Activated CD4-positive, CD25-positive, alpha-beta regulatory T cell (primary cell): ENCODE data around the gene SCNN1A.

Source experiments
- DNase-seq, 4 experiments: peaks; one replicate each; lab custom pipeline; 2025; lab: John Stamatoyannopoulos, UW

SCNN1A gene

GRCh38 chr12:6334359-6334758 lies 41.0 kb downstream of the SCNN1A start:
- no peak for DNase-seq

- DNase-seq: no peak
Measured at GRCh38 chr12:6333566-6333965, 41.8 kb downstream of the SCNN1A start.

DNA sequence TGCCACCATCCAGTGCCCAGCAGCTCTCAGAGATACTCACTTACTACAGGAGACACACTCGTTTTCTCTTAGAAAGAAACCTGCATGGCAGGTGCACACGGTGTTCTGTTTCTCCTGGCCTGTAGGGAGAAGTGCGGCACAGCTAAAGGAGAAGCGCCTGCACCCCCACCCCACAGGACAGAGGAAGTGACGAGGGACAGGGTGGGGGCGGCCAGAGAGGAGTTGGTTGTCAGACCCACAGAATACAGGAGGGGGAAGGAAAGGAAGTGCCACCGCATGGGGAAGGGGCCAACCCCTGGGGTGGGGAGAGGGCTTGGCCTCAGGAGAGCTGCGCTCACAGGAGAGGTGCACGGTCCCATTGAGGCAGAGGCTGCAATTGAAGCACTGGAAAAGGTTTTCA lies 42.3 kb downstream of the SCNN1A start:
- no peak for DNase-seq

GRCh38 chr12:6332459-6332858 lies 42.9 kb downstream of the SCNN1A start:
- no peak for DNase-seq

DNA sequence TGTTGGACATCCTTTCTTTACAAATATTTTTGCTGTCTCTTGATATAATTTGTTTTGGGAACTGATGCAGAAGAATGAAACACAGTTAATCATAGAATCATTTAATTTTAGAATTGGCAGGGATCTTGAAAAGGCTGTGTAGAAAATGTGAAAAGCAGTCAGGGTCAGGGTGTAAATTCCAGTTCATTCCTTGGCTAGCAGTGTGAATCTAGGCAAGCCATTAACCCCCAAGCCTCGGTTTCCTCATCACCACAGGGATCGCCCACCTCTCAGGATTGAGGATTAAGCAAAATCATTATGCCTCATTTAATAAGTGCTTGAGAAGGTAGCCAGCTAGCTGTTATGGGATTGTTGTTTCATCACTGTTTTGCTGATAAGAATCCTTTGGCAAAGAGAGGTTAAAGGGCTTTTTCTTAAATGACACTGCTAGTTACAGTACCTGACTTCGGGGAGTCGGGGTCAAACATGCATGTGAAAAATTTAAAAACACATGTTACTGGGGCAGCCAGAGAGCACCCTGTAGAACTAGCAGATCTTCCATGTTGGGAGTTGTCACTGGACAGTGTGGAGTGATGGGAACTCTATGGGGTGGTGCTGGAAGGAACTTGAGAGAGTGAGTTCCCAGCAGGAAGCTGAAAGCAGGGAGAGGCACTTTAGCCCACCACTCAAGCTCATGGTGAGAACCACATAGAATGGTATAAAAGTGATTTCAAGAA lies 44.2 kb downstream of the SCNN1A start:
- no peak for DNase-seq

DNA sequence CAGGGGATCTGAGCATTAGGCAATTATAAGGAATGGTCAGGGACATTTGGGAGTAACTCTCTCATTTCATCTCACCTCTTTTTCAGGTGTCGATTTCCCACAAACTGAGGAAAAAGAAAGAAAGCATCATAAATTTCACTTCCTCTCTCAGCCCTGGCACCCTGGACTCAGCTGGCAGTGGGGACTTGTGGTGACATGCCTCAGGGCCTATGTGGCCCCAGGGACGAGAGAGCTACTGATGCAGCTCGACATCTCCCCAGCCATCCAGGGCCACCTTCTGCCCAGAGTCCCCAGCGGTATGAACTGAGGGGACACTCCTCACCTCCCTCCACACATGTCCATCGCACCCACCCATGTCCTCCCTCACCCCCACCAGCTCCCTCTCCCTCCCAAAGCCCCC lies 45.2 kb downstream of the SCNN1A start:
- DNase-seq: no peak

- DNase-seq: no peak
Measured at GRCh38 chr12:6329703-6330064, 45.7 kb downstream of the SCNN1A start.

GRCh38 chr12:6328945-6329702 lies 46.2 kb downstream of the SCNN1A start:
- DNase-seq: no peak

GRCh38 chr12:6328045-6328779 lies 47.2 kb downstream of the SCNN1A start:
- no peak for DNase-seq

DNA sequence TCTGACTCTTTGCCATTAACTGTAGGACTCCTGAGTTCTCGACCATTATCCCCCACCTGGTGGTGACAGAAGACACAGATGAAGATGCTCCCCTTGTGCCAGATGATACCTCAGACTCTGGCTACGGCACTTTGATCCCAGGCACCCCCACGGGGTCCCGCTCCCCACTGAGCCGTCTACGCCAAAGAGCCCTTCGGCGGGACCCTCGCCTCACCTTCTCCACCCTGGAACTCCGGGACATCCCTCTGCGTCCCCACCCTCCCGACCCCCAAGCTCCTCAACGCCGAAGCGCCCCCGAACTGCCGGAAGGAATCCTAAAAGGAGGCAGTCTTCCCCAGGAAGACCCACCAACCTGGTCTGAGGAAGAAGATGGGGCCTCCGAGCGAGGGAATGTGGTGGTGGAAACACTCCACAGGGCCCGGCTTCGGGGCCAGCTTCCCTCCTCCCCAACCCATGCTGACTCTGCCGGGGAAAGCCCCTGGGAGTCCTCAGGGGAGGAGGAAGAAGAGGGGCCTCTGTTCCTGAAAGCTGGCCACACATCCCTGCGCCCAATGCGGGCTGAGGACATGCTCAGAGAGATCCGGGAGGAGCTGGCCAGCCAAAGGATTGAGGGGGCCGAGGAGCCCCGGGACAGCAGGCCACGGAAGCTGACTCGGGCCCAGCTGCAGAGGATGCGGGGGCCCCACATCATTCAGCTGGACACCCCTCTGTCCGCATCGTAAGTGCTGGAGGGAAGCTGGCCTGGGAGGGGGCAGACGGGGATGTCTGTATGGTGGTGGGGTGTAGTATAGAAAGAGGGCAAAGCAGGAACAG lies 47.9 kb downstream of the SCNN1A start:
- no peak for DNase-seq

DNA sequence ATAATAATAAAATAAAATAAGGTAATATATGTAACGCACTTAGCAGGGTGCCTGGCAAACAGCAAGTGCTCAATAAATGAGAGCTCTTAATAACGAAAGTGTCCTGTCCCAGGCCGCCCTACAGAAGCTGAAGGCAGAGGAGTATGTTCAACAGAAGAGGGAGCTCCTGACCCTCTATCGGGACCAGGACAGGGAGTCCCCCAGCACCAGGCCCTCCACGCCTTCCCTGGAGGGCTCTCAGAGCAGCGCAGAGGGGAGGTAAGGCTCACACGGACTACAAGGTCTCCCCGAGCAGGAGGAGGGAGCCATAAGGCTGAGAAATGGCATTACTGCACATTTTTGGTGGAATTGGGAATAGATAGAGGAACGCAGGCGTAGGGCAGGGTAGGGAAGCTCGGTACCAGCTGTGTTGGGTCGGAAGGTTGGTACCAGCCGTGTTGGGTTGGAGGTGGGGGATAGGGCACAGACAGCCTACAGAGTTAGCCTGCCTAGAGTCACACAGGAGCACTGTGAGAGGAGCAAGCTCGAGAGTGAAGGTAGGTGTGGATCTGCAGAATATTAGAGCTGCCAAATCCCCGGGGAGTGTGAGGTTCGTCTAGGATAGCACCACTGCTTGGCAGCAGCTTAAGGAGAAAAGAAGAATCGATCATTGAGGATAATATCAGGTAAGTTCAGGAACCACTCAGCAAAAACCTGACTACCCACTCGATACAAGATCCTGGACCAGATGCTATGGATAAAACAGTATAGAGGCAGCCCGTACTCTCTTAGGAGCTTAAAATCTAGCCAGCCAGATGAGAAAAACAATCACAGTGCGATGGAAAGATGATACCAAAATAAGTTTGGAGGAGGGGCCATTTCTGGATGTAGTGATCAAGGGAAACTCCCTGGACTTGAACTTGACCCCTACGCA lies 48.8 kb downstream of the SCNN1A start:
- no peak for DNase-seq

GRCh38 chr12:6324936-6325750 lies 50.2 kb downstream of the SCNN1A start:
- no peak for DNase-seq

DNA sequence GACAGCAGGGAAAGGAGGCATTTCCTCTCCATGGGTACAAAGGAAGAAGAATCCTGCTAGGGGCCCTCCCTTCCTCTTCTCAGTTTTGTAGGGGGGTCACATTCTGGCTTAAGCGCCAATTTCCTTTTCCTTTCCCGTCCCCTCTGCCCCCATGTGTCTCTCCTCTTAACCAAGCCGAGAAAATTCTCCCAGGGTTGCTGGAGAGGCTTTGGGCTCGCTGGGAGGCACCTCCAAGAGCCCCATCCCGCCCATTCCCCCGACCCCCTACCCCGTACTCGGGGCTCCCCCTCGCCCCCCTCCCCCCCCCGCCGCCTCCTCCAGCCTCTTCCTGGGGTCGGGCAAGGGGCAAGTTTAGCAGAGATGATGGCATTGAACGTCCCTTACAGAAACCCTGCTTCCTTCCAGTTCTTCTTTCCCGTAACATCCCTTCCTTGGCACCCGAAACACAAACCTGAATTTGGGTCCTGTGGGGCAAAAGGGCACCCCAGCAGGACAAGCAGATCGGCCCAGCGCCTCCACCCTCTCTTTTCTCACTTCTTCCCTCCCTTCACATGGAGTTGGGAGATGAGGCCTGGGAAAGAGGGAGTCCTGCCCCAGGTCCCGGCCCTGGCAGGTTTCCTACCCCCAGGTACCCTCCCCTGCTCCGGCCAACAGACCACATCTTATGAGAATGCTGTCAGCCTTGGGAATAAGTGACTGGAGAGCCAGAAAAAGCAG lies 51.2 kb downstream of the SCNN1A start:
- no peak for DNase-seq

GRCh38 chr12:6323340-6323994 lies 51.9 kb downstream of the SCNN1A start:
- no peak for DNase-seq

GRCh38 chr12:6322969-6323339 lies 52.4 kb downstream of the SCNN1A start:
- no peak for DNase-seq

DNA sequence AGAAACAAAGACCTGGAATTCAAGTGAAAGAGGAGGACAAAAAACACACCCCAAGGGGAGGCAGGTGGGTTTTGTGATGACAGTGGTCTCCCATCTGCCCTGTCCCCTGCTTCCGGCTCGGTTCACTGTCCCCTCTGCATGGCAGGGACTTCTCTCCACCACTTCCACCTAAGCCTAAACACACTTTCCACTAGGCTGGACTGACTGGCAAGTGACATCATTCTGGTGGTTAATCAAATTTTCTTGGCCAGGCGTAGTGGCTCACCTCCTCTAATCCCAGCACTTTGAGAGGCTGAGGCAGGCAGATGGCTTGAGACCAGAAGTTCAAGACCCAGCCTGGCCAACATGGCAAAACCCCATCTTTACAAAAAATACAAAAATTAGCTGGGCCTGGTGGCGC lies 53.0 kb downstream of the SCNN1A start:
- no peak for DNase-seq

- DNase-seq: no peak
Measured at GRCh38 chr12:6321905-6322304, 53.5 kb downstream of the SCNN1A start.

DNA sequence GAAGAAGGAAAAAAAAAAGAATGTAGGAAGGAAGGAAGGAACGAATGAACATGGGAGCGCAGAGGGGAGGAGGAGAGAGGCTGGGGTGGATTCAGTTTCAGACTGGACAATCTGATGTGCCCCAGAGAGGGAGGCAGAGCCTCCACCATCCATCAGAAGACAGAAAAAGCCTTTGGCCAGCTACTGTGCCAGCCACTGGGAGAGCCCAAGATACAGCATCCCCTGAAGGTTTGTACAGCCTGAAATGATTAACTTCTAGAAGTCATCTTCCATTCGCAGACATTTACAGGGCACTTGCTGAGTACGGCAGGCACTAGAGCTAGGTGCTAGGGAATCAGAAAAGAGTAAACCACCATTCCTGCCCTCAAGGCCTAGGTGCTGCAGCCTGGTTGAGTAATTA lies 55.9 kb downstream of the SCNN1A start:
- no peak for DNase-seq

DNA sequence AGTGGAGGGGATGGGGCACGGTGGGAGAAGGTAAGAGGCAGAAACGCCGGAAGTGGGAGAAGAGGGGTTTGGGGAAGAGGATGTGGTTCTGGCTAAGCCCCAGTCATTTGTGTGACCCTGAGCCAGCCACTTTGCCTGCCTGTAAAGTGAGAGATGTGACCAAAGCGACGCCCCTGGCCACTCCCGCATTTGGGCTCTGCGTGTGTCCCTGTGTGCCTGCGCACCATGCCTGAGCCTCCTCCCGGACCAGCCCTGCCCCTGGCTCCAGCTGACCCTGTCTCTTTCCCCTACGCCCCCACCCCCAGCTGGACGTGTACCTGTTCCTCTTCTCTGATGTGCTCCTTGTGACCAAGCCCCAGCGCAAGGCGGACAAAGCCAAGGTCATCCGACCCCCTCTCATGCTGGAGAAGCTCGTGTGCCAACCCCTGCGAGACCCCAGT lies 56.9 kb downstream of the SCNN1A start:
- DNase-seq: no peak
